8988T (cell line): ENCODE data around the gene ADGRG6.

Source experiments
- DNase-seq: peaks from one replicate; pipeline ENCODE4 v3.0.0; 2011

Gene ADGRG6

DNA sequence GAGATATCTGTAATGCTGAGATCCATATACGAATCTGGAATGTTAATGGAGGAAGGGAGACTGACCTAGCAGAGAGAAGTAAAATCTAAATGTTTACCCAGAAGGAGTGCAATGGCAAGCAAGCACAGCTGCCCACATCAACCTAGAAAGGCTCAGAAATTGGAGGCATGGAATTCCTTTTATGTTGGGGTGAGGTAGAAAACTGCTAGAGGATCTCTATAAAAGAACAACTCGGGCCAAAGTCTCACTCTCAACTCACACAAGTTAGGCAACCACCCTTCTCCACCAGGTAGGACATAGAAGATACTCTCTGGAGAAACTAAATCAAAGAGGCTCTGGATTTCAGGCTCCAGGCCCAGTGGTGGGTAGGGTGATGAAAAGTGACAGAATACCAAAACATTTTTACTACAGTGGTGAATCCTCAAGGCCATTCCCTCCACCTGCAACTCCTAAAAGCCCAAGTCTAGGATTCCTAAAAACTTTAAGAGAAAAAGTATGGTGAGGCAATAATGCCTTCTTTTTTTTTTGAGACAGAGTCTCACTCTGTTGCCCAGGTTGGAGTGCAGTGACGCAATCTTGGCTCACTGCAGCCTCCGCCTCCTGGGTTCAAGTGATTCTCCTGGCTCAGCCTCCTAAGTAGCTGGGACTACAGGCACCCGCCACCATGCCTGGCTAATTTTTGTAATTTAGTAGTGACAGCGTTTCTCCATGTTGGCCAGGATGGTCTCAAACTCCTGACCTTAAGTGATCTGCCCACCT, 9.5 kb upstream of the ADGRG6 start:
- DNase-seq, result no peak

DNA sequence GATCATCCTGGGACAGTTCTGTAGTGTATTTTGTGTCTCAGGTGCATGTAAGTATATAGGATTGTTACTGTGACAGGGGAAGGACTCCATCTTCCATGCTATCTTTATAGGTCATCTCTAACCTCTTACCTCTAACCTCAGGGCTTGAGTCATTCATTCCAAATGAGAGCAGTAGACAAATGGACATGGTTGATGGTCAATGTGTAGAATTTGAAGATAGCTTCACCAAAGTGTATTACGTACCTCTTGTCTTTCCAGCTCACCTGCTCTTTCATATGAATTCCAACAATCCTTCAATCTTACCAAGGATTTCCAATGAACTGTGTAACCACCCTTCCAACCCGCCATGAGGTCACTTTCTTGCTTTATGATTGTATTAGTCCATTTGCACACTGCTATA, 8.7 kb upstream of the ADGRG6 start:
- DNase-seq, result no peak

DNA sequence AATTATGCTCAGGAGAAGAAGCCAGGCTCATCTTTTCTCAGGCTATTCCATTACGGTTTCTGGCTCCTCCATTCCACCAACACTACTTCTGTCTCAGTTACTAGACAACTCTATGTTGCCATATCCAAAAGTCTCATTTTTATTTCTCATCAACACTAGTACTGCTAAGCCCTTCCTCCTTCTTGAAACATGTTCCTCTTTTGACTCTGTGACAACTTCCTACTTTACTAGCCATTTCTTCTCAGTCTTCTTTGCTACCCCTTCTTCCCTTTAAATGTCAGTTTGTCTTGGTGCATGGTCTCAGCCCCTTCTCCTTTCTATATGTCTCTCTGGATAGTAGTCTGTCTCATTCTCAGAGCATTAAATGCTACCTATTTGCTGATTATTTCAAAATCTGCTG, 7.1 kb upstream of the ADGRG6 start:
- no peak for DNase-seq

DNA sequence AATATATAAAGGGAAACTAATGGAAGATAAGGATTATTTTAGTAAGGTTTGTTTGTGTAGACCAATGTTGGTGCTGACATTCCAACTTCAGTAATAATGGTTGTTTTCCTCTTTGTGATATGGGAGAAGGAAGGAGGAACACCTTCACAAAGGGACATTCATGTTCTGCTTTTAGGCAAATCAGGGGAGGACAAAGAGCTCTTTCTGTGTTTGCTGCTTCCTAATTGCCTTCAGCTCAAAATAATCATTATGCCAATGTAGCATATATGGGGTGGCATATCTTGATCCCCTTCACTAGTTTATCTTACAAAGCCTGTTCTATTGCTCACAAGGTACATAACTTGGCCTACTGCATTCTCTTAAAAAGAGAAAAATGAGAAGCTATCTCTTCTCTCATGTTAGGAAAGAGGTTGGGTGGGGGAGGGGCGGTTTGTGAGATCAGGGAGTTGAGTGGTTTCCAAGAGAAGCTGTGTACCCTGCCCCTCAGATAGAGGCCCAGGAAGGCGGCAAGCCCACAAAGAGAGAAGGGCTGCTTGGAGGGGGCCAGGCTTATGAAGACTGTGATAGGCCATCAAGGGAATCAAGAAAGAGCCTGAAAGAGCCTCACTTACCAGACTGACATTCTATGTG, 4.7 kb upstream of the ADGRG6 start:
- DNase-seq, result no peak

DNA sequence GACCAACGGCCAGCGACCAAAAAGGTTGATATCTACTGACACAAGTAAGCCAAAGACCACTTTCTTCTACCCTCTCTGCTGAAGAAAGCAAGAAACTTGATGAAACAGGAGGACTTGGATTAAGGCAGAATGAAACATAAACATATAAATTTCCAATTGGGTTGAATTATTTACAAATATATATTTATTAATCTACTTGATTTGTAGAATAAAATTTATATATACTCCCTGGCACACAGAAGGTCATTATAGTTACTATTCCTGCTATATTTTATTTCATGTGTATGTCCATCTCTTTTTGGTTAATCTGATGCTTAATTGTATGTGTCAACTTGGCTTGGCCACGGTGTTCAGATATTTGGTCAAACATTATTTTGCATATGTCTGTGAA, 4.2 kb upstream of the ADGRG6 start:
- DNase-seq, result no peak

DNA sequence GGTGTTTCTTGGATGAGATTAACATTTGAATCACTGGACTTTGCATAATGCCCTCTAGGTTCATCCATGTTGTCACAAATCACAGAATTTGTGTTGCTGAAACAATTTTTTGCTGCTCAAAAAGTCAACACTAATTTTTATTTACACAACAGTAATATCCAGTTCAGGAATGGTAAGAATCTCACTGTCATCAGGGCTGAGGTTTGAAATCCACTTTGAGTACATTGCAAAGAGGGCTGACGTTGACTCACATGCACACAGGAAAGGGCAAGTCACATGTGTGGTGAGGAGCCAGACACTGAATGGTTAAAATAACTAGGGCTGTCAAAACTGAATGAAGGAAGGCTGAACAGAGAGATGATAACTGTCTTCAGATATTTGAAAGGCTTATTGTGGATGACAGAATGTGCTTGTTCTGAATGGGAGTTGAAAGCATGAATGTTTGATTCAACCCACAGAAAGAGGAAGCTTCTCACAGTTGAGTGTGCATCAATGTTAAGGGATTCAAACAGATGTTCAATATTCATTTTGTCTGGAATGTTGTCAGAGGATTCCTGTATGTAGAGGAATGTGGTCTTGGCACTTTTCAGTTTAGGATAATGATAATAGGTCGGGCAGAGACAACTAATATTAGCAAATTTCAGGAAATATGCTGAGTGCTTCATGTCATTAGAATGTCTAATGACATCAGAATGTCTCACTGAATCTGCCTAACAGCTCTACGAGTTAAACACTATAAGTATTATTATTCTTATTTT, 3.6 kb upstream of the ADGRG6 start:
- no peak for DNase-seq

DNA sequence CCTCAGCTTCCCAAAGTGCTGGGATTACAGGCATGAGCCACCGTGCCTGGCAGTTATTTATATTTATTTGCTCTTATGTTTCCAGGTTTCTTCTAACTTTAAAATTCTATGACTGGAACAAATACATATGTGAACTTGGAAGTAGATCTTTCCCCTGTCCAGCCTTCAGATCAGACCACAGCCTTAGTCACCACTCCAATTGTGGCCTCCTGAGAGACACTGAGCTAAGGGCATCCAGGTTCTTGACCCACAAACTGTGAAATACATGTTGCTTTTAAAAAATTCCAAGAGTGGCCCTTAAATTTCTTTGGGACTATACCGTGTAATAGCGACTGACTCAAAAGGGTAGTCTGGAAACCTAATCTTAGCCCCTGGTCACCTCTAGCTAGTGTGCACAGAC, 1.5 kb upstream of the ADGRG6 start:
- DNase-seq, result no peak

DNA sequence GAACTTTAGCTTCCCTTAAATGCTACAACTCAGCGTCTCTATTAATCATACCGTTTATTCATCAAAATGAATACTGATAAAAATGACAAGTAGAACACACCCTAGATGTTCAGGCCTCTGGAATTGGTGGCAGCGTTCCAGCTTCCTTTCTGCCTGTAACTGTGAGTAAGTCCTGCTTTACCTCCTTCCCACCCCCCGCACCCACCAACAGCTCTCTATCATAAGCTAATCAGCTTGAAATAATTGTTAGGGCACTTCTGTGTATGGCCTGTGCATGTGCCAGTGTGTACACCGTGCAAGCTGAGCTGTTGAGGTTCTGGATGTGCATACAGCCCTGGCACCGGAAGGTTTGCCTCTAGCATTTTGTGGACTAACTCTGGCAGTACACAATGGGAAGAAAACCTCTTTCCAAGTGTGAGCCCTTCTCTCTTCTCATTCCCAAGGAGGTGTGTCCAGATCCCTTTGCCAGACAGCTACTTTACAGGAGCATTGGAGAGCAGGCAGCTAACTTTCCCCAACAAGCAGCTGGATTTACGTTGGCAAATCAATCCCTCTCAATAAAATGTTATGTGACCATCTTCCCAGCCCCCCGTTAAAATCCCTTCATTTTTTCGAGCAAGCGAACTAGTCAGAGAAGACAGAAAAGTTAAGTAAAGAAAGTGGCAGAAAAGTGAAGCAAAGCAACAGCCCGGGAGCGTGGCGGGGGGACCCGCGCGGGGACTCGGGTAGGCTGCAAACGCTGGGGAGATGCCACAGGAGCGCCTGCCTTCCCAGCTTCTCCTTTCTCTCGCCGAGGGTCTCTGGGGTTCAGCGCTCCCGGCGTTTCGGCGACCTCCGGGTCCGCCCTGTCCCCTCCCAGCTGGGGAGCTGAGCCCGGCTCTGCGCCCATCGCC, 803 bp upstream of the ADGRG6 start:
- no peak for DNase-seq

DNA sequence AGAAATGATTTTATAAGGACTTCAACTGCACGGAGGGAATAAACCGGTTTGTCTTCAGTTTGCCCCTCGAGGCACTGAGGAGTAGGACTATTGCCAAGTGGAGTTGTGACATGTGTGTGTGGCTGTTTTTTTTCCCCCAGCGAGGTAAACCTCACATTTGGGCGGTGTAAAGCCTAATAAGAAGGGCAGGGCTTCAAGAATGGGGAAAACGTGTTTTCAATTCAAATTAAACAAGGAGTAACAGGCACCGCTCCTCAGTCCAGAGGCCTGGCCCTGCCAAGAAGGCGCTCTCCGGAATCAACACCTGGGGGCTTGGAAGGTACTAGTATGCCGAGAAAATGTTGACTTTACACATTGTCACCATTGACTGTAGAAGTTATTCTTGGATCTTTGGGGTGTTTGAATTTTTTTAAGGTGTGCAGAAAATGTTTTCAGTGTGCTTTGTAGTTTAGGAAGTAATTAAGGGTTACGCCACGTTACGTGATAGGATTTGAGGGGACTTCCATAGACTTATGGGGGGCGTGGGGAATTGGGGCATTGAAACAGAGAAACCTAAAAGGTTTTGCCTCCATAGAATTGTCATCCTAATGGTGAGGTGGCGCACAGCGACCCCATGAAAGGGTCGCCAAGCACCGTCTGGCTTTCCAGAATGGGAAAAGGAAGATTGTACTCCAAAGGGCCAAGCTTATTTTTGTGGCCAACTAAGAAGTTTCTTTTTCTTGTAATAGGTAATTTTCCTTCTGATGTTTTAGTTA, 791 bp downstream of the ADGRG6 start:
- no peak for DNase-seq

DNA sequence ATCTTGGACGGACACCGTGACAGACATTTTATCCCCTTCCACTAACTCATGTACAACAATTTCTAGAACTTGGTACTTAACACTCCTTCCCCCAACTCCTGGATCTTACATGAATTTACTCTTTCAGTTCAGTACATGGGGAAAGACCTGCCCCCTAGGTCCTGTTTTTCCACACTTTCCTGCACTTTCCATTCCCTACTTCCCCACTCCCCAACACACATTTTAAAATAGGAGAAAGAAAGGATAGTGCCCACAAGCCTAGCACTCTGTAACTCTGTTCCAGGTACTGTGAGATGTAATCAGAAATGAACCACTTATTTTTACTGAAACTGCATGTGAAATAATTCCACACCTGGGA, 1.3 kb downstream of the ADGRG6 start:
- no peak for DNase-seq

DNA sequence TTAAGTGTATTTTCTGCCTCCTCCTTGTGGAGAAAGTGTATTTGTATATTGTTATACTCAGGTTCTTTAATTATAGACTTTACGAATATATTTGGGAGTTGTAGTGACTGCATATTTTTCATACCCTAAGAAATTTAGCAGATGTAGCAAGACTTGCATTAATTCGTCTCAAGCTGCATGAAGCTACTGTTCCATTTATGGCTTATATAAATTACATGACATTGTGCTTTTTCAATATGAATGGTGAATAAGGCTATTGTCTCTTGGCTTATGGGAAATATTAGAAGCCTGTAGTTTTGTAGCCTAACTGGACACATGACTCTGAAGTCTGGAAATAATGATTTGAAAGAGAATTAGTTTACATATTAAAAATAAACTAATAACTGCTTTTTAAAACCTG, 2.4 kb downstream of the ADGRG6 start:
- no peak for DNase-seq

DNA sequence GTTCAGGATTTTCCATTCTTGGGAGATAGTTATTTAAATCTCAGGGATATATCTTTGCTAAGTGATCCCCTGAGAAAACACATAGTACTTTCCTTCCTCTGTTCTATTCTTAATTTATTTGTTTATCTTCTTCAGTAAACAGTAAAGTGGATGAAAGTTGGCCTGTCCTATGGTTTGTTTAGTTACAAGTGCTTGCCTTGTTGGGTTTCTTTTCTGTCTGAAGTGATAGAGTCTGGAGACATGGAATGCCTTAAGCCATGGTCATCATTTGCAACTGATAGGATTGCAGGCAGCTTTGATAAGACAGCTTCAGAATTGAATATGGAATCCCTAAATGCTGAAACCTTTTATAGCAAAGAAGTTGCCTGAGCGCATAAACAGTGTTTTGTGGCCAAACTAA, 4.9 kb downstream of the ADGRG6 start:
- DNase-seq, result no peak

DNA sequence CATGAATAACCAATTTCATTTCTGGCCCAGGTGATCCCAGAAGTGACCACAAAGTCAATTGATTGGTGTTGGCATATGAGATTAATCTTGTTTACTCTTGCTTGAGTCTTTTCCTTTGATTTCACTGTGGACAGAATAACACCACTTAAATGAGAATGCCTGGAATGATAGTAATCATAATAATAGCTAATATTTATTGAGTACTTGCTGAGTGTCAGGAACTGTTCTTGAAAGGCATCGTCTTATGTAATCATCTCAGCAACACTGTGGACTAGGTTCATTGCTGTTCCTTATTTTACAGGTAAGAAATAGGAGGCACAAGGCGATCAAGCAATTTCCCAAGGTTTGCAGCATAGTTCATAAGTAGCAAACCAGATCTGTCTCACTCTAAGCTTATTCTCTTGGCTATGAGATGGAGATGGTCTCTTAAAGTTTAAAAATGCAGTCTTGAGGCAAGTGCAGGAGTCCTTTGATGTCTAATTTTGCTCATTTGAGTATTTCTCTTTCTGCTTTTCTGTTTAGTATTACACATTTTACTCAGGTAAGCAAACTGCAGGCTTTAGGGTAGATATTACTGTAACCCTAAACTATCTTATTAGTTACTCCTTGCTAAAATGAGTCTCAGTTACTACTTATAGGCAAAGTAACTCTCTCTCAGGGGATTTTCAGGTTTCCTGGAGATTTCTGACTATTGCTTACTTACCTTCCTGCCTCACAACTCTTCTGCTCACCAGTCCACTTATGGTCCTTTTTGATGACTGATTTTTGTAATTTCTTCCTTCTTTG, 6.3 kb downstream of the ADGRG6 start:
- no peak for DNase-seq

DNA sequence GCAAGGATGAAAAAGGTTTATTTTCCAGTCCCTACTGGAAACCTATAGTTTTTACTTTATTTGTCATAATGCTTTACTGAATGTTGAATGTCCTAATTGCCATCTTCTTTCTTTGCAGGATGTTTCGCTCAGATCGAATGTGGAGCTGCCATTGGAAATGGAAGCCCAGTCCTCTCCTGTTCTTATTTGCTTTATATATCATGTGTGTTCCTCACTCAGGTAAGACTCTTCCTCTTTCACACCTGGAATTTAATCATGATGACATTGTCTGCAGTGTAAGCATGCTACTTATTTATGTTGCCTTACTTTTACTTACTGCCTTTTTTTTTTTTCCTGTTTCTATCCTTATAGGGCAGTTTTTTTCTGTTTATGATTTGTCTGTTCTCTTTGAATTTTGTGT, 7.6 kb downstream of the ADGRG6 start:
- no peak for DNase-seq

DNA sequence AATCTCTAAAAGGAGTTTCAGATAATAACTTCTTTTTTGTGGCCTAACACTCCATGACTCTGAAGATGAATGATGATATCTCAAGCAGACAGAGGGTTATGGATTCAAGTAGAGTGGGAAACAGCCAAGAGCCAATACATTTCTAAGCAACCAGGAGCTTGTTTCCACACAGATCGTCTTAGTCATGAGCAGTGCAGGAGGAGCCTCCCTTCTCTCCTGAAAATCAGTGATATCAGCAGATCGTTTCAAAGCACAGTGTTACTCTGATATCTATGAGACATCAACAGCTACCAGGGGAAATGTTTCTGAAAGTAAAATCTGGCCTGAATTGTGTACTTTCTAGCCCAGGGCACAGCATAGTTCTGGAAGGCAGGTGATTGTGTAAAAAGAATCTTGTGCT, 11.5 kb downstream of the ADGRG6 start:
- no peak for DNase-seq

DNA sequence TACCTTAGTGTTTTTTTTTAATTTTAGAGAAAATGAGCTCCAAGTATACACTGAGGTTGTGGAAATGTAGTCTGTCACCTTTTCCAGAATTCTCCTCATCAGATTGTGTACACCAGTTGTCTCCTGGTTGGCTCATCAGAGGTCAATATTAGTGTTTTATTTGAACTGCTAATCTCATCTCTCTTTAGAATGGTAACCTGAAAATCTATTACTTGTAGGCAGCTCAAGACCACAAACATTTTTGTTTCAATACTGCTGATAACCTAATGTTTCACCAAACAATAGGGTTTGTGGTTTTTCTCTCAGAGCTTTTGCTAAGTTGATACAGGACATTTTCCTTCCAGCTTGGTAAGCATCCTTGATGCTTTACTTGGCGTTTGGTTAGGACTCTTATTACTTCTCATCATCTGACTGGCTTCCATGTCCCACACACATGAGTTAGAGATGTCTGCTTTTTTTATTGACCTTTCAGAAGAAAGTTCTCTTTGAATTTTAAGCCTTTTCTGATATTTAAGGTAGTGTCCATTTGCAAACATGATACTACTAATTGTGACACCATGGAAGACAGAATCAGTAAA, 15.1 kb downstream of the ADGRG6 start:
- DNase-seq, result no peak

DNA sequence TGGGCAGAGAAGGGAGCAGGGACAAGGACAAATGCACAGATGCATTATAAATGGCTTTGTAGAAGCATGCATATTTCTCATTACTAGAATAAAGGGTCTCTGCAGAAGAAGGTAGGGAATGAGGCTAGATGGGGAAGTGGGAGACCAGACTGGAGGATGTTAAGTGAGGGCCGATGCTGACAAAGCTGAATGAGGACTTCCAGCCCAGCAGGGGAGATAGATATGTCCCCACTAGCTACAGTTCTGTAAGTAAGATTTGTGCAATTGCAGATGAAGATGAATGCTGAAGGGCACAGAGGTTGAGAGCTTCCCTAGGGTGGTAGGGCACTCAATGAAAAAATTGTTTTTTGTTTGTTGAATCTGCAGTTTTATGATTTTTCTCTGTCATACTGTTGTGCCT, 16.9 kb downstream of the ADGRG6 start:
- no peak for DNase-seq

DNA sequence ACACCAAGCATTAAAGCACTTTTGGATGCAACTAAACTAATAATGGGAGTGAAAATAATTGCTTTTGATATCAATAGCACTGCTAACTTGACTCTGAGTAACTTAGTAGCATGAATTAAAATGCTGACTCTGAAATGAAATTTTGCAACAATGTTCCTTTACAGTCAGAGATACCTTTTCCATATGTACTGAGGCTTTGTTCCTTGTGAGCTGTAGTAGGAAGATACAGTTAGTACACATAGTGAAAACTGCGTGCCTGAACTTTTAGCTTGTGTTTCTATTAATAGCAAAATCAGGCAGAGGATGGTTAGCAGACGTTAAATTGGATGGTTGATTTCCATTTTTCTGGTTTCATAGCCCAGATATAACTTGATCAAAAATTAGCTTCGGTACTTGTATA, 18.6 kb downstream of the ADGRG6 start:
- no peak for DNase-seq

DNA sequence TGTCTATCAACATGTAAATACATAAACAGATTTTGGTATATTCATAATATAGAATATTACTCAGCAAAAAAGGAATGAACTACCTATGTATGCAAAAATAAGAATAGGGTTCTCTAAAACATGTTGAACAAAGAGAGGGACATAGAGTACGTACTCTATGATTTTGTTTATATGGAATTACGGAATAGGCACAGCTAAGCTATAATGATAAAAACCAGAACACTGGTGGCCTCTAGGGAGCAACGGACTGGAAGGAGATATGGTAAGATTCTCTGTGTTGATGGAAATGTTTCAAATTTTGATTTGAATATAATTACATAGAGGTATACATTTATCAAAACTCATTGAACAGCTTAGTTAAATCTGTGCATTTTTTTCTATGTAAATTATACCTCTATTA, 19.6 kb downstream of the ADGRG6 start:
- DNase-seq, result no peak

DNA sequence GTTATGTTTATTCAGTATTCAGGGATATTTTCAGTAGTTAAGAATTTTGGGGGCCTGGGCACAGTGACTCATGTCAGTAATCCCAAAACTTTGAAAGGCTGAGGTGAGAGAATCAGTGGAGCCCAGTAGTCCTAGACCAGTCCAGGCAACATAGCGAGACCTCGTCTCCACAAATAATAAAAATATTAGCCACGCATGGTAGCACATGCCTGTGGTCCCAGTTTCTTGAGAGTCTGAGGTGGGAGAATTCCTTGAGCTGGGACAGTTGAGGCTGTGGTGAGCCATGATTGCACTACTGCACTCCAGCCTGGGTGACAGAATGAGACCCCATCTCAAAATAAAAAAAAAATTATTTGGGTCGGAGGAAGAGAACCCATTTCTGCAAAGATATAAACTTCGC, 20.3 kb downstream of the ADGRG6 start:
- DNase-seq, result no peak

DNA sequence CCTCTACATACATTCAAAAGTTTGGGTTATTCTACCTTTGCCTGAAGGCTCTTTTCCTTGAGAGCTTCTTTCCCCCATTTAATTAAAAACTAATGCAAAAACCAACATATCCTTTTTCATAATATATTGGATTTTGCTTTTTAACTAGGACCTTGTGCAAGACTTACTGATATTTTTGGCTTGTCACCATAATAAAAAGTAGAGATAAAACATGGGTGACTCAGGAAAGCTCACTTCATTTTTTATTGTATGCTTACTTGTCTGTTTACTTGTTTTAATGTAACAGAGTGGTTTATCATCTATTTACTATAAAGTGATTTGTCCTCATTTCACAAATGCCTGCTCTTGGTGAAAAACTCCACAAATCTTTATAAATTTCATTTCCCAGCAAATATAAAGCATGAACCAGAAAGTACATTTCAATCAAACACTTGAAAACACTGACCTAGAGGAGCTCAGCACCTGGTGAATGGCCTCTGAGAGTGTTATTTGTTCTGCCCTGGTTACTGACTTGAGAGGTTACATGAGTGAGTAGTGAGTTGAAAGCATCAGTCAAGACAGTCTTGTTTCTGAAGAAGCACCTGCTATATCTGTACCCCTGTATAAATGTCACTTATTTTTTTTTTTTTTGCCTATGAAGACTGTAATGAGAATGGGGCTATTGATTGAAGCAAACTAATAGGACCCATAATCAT, 20.8 kb downstream of the ADGRG6 start:
- DNase-seq, result no peak
